GM21526 (cell line): ENCODE results near the gene AGO1.
"Not testable (repeated sequence)": the region's sequence is repeated elsewhere in the genome, so short reads cannot be mapped to it uniquely, and the experiment has no call there.

ENCODE experiments used
- ATAC-seq: cut with Tn5 transposase; IDR thresholded peaks from one replicate; pipeline ENCODE4 v1.9.1; 2021; ENCODE audit warnings: moderate library complexity; ENCODE audit not compliant: unreplicated experiment, low FRiP score

AGO1 gene

GRCh38 chr1:35866991-35867390 lies 16.0 kb upstream of the AGO1 start:
- no peak for ATAC-seq

GRCh38 chr1:35869245-35869950 lies 13.6 kb upstream of the AGO1 start:
- ATAC-seq, result not testable (repeated sequence)

DNA sequence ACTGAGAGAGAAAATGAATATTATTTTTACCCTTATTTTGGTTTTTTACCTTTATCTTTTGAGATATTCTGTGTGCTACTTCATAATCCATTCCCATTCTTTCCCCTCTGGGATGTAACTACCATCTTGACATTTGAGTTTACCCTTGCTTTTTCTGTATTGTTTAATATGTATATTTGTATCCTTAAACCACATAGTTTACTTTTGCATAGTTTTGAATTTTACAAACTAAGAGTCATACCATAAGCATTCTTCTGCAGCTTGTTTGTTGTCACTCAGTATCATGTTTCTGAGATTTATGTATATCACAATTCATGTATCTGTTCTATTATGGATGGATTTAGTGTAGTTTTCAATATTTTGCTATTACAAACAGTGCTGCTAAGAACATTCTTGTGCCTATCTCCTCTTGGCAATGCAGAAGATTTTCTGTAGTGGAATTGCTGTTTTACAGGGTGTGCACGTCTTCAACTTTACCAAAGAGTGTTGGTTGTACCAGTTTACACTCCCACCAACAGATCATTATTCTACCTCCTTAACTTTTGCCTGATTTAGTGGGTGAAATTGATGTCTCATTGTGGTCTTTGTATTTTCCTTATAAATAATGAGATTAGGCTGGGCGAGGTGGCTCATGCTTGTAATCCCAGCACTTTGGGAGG lies 12.2 kb upstream of the AGO1 start:
- ATAC-seq, result no peak

DNA sequence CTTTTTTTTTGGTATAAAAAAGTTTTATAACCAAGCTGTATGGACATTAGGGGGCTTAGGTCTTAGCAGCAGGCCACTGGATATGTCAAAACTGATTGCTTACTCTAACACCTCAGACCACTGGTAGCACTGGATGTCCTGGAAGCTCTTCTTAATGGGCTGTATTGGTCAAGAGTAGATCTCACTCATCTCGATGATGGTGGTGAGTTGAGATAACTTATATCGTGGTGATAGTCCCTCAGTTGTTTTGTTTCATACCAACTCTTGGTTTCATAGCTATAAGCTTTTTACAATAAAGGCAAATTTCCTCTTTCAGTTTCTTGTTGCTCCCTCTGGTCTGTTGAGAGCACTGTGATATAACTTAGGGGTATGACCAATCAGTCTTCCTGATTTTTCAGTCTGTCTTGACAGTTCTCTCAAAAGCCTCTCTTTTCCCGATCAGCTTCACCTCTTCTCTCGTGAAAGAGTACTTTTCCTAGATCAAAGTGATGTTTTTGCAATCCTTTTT lies 9.7 kb upstream of the AGO1 start:
- ATAC-seq, result no peak

GRCh38 chr1:35874115-35874514 lies 8.9 kb upstream of the AGO1 start:
- ATAC-seq, result not testable (repeated sequence)

GRCh38 chr1:35876988-35877387 lies 6.0 kb upstream of the AGO1 start:
- ATAC-seq, result no peak

DNA sequence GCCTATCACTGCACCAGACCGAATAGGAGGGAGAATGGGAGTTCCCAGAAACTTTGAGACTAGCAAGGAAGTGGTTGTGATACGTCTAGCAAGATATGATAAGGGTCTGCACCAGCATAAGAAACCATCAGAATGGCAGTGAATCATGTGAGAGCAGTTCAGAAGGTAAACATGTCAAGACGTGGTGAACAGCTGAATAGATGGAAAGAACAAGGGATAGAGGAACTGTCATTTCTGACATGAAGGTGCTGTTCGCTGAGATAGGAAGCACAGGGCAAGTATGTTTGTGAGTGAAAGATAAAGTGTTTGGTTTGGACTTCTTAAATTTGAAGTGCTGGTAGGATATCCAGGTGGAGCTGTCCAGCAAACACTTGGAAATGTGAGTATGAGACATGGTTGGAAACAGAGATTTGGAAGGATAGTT lies 1.1 kb upstream of the AGO1 start:
- no peak for ATAC-seq

DNA sequence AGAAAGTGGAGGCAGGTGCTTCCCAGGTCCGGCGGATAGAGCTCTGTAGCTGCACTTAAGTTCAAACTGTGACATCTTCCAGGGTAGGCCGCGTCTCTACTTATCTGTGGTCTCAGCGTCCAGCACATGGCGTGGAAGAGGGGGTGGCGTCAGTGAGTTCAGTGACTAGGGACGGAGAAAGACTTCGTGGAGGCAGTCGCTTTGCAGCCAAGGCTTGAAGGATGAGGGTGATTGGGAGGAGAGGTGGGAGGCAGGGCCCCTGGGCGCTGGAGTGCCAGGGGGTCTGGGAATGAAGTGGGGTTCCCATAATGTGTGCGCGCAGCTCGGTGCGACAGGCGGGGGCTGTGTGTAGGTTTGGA lies 444 bp upstream of the AGO1 start:
- ATAC-seq, result no peak

GRCh38 chr1:35883635-35884101 lies 659 bp downstream of the AGO1 start:
- ATAC-seq, result peak; percentile 4

GRCh38 chr1:35884934-35885333 lies 1.9 kb downstream of the AGO1 start:
- no peak for ATAC-seq

GRCh38 chr1:35885961-35886558 lies 3.1 kb downstream of the AGO1 start:
- no peak for ATAC-seq

- no peak for ATAC-seq
These were observed 3.8 kb downstream of the AGO1 start for GRCh38 chr1:35886577-35887431.

DNA sequence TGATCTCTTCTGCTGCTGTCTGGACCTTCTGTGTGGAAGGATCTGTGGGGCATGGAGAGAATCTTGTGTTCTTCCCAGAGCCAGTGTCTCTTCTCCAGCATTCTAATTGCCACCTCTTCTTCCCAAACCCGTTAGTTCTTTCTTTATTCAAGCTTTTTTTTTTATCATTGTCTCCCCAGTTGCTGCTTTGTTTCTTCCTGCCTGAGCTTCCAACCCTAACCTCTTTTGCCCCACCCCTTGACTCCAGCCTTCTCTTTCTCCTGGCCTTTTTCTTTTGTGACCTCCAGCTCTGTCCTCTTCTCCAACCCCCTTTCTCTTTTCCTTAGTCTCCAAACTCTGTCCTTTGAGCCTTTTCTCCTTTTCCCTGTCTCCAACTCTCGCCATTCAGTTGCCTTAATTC lies 4.5 kb downstream of the AGO1 start:
- no peak for ATAC-seq

DNA sequence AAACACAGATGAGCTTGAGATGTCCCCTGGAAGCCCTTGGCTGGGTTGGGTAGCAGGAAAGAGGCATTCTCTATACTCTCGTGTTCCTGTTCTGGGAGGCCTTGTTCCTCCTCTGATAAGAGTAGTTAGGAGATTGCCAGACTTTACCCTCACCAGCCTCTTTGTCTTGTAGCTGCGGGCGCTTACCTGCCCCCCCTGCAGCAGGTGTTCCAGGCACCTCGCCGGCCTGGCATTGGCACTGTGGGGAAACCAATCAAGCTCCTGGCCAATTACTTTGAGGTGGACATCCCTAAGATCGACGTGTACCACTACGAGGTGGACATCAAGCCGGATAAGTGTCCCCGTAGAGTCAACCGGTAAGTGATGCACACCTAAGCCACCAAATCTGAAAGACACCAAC lies 5.2 kb downstream of the AGO1 start:
- no peak for ATAC-seq

DNA sequence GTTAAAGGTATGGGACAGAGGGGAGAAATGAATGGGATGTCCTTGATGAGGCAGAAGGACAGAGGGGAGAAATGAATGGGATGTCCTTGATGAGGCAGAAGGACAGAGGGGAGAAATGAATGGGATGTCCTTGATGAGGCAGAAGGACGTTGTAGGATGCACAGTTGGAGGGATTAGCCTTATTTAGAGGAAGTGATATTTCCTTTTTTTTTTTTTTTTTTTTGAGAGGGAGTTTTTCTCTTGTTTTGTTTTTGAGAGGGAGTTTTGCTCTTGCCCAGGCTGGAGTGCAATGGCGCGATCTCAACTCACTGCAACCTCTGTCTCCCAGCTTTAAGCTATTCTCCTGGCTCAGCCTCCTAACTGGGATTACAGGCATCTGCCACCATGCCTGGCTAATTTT lies 6.0 kb downstream of the AGO1 start:
- ATAC-seq, result not testable (repeated sequence)

- no peak for ATAC-seq
These were observed 10.3 kb downstream of the AGO1 start for GRCh38 chr1:35893051-35893879.

DNA sequence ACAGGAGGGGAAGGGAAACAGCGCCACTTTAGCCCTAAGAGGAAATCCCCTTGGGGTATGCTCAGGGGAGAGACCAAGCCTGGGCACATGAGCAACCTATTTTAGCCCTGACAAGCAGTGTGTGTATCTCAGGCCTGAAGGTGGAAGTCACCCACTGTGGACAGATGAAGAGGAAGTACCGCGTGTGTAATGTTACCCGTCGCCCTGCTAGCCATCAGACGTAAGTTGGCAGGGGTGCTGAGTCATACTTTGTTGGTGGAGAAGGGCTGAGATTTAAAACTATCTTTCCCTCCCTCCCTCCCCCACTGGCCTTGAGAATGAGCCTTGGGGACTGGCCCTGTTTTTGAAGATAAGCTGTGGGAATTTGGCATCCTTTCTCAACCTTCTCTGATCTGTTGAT lies 11.2 kb downstream of the AGO1 start:
- no peak for ATAC-seq

DNA sequence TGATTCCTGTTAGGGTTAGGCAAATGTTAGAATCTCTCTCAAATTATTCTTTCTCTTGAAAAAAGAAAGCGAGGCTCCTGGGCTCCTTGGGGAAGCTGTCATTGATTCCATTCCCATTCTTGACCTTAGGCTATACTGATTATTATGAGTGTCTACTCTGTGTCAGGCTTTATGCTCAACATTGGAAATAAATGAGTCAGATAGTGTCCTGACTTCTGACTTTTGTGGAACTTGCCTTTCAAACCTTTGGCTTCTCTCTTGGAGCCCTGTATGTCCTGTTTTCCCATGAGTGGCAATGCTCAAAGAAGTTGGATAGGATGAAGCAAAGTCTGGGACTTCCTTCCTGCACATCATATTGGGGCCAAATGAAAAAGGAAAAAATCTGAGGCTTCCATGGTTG lies 11.6 kb downstream of the AGO1 start:
- ATAC-seq, result no peak

DNA sequence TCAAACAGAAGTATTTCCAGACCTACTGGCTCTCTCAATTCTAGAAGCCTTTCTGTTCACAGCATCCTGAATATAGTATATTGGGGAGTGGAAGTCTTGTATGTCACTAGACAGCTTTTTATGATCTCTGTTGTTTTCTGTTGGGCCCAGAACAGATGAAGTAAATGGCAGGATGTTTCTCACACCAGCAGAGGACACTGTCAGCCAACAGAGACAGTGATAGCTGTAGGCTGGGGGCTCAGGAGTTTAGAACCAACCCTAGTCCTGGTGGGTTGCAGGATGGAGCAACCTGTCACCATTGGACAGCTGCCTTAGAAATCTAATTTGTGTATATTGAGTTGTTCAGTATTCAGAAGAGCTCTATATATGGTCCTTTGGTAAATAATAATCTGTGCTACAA lies 16.9 kb downstream of the AGO1 start:
- ATAC-seq, result no peak

DNA sequence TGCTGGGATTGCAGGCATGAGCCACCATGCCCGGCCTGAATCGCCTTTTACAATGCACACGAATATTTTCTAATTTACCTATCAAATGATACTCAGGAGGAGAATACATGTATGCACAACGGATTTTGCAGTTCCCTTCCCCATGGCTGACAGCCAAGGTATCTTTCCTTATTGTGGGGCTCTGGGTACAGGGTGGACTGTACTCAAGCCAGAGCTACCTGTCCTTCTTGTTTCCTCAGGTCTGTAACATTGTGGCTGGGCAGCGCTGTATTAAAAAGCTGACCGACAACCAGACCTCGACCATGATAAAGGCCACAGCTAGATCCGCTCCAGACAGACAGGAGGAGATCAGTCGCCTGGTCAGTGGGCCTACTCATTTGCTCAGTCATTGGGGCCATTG lies 18.2 kb downstream of the AGO1 start:
- no peak for ATAC-seq
